ENCODE measurements around the gene CAMSAP1.
A peak's percentile ranks its signal among the peaks of the same experiment; 100 is the strongest.

CAMSAP1 gene

GRCh38 chr9:135878528-135879236 lies 28.7 kb downstream of the CAMSAP1 start:
- DNase-seq: no peak

- DNase-seq: no peak
Measured at GRCh38 chr9:135877791-135878527, 29.4 kb downstream of the CAMSAP1 start.

GRCh38 chr9:135876936-135877335 lies 30.4 kb downstream of the CAMSAP1 start:
- DNase-seq: no peak

- DNase-seq: no peak
Measured at GRCh38 chr9:135874859-135875258, 32.5 kb downstream of the CAMSAP1 start.

- no peak for DNase-seq
Measured at GRCh38 chr9:135869909-135870308, 37.4 kb downstream of the CAMSAP1 start.

- no peak for DNase-seq
Measured at GRCh38 chr9:135865531-135865930, 41.8 kb downstream of the CAMSAP1 start.

- peak; percentile 63 for DNase-seq
Measured at GRCh38 chr9:135864447-135865049, 42.8 kb downstream of the CAMSAP1 start.

GRCh38 chr9:135862809-135863208 lies 44.5 kb downstream of the CAMSAP1 start:
- DNase-seq: peak; percentile 65

- no peak for DNase-seq
Measured at GRCh38 chr9:135858491-135859185, 48.7 kb downstream of the CAMSAP1 start.

GRCh38 chr9:135857843-135858242 lies 49.5 kb downstream of the CAMSAP1 start:
- DNase-seq: no peak

- DNase-seq: no peak
Measured at GRCh38 chr9:135857371-135857786, 50.0 kb downstream of the CAMSAP1 start.

- DNase-seq: no peak
Measured at GRCh38 chr9:135851748-135852147, 55.6 kb downstream of the CAMSAP1 start.

- DNase-seq: peak; percentile 15
Measured at GRCh38 chr9:135850737-135851136, 56.6 kb downstream of the CAMSAP1 start.

- DNase-seq: no peak
Measured at GRCh38 chr9:135849181-135849580, 58.2 kb downstream of the CAMSAP1 start.

GRCh38 chr9:135848341-135849047 lies 58.9 kb downstream of the CAMSAP1 start:
- DNase-seq: no peak

- no peak for DNase-seq
Measured at GRCh38 chr9:135847833-135848232, 59.5 kb downstream of the CAMSAP1 start.

GRCh38 chr9:135840539-135840938 lies 66.8 kb downstream of the CAMSAP1 start:
- DNase-seq: no peak

- DNase-seq: no peak
Measured at GRCh38 chr9:135840107-135840506, 67.2 kb downstream of the CAMSAP1 start.

- no peak for DNase-seq
Measured at GRCh38 chr9:135839516-135839915, 67.8 kb downstream of the CAMSAP1 start.

- no peak for DNase-seq
Measured at GRCh38 chr9:135835131-135835530, 72.2 kb downstream of the CAMSAP1 start.

GRCh38 chr9:135833864-135834263 lies 73.5 kb downstream of the CAMSAP1 start:
- no peak for DNase-seq

GRCh38 chr9:135830496-135830895 lies 76.8 kb downstream of the CAMSAP1 start:
- DNase-seq: no peak

- no peak for DNase-seq
Measured at GRCh38 chr9:135828656-135829055, 78.7 kb downstream of the CAMSAP1 start.

Data from activated CD4-positive, alpha-beta T cell treated with anti-CD3 and anti-CD28 coated beads, Interleukin-10, Interleukin-2, amounts not matched to agents 100 ng/mL and 50 ng/mL, durations not matched to agents 16 hours and 8 hours (primary cell).